GM18508 (cell line): Measurements from ENCODE around the gene HCN2.
"Not testable (repeated sequence)": the region's sequence is repeated elsewhere in the genome, so short reads cannot be mapped to it uniquely, and the experiment has no call there.

ENCODE experiments used
- ATAC-seq: cut with Tn5 transposase; IDR thresholded peaks from one replicate; pipeline ENCODE4 v1.9.1; 2021; ENCODE audit warnings: moderate number of reproducible peaks; ENCODE audit not compliant: insufficient read depth, unreplicated experiment

The HCN2 gene

DNA sequence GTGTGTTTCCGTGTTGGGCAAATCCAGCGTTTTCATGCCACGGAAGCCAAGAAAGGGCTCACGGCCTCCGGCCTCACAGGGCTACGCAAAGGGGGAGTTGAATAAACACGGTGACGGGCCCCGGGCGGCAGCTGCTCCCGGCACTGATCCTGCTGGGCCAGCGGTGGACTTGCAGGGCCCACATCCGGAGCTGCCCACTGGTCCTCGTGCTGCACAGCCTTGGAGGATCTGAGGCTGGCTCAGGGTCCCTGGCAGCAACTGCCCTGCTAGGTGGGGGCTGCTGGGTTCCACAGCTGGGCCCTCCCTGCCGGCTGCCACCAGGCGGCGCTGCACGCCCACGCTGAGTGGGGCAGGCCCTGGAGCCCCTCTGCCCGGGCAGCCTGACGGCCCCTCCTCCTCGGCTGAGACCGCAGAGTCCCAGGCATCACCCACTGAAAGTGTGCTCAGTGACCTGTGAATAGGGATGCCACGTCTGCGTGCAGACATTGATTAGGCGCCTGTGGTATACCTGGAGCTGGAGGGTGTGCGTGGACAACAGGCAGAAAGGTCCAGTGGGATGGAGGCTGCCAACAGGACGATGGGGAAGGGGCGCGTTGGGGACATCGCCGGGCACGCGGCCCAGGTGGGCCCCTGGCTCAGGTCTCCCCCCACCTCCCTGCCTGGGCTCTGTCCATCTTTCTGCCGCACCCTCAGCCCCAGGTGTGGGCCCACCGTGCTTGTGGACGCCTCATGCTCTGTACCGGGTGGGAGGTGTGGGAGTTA, 5.3 kb upstream of the HCN2 start:
- no peak for ATAC-seq

DNA sequence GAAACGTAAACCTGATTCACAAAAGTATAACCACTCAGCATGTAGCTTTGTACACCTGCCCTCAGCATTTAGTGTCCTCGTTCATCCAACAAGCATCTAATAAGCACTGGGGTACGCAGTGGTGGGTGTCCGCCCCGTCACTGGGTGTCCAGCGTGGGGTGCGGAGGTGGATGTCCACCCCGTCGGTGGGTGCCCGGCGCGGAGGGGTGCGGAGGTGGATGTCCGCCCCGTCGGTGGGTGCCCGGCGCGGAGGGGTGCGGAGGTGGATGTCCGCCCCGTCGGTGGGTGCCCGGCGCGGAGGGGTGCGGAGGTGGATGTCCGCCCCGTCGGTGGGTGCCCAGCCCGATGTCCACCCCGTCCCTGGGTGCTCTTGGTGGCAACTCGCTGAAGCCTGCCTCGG, 4.5 kb upstream of the HCN2 start:
- ATAC-seq, result not testable (repeated sequence)

DNA sequence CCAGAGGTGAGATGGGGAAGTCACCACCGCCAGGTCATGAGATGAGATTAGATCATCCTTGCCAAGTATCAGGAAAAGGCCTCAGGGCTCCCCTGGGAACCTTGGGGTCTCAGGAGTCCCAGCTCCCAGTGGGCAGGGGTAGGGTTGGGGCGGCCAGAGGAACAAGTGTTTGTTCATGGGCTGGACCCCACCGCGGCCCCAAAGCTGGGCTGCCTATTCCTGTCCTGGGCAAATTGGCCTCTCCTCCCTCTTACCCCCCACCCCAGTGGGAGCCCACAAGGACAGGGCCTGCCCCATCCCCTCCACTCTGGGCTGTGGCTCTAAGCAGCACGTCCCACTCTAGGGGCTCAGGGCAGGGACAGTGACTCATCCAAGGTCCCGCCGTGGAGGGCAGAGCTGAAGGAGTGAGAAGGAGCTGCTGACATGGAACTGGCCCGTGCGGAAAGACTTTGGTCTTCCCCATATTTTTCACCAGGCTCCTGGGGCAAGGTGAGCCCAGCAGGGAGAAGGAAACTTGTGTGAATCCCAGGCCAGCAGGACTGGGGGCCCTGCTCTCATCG, 4.0 kb upstream of the HCN2 start:
- no peak for ATAC-seq

DNA sequence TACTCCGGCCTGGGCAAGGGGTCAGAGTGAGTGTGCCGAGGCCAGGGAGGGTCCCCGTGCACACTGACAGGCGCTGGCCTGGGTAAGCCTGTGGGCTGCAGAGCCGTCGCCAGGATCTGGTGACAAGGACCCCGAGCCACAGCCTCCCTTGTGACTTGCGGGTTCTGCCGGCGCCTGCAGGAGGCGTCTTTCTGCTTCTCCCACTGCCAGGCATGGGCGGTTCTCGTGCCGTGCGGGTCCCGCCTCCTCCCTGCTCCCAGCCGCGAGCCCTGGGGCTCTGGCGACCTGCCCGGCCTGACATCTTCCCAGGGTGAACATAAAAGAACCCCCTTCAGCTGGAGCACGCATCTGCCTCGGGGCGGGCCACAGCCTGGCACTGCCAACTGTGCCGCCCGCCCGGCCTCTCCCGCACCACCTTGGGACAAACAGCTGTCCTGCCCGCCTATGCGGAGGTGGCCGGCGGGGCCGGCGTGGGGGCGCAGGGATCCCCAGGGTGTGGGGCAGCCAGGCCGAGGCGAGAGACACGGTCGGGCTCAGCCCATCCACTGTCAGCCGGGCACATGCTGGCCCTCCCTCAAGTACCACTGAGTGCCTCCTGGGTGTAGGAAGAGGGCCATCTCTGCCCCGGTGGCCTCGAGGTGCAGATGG, 1.5 kb upstream of the HCN2 start:
- no peak for ATAC-seq

DNA sequence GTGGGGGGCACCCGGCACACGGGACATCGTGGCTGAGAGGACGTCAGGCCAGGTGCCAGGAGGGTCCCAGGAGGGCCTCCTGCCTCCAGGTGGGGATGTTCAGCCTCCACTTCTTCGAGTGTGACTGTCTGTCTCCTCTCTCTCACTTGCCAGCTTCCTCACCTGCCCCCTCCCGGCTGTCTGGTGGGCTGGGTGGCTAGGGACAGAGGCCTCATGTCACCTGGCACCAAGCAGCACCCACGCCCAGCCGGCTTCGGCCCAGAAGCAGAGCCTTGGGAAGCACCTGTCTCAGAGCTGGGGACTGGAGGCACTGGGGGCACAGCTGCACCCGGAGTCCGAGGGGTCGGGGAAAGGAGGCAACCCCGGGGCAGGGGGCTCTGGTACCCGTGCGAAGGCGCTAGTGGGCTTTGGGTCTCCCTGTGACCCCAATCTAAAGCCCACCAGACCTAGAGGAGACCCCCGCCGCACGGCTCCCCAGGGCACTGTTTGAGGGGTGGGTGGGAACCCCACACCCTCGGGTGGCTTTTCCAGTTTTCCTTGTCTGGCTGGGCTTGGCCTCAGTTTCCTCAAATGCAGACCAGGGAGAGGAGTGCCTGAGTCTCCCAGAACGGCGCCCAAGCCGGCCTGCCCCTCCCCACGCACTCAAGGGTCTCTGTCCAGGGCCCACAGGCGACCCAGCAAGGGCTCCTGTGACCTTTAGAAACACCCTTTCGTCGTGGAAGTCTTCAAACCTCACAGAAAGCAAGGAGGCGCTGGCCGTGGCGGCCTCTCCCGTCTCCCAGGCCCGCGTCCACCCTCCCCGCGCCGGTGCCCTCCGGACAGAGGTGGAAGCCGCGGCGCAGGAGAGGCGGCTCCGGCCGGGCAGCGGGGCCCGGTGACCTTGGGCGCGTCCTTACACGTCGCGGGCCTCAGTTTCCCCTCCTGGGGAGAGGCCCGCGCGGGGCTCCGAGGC, 664 bp upstream of the HCN2 start:
- ATAC-seq, result no peak

DNA sequence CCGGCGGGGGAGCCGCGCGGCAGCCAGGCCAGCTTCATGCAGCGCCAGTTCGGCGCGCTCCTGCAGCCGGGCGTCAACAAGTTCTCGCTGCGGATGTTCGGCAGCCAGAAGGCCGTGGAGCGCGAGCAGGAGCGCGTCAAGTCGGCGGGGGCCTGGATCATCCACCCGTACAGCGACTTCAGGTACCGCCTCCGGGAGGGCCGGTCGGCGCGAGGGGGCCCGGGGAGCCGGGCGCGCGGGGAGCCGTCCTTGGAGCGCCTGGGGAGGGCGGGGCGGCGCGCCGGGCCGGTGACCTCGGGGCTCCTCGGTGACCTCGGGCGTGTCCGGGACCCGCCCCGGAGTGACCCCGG, 690 bp downstream of the HCN2 start:
- ATAC-seq, result no peak

DNA sequence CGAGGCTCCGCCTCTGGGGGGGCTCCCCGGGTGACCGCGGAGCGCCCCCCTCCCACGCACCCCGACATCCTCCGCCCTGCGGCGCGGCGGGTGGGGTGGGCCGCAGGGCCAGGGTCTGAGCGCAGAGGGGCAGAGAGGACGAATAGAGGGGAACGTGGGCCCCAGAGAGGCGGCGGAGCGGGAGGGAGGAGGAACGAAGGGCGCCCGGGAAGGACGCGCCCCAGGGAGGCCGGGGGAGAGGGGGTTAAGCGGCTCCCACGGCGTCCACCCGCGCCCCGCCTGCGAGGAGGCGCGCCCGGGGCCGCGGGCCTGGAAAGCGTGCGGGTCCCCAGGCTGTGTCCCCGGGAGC, 1.0 kb downstream of the HCN2 start:
- ATAC-seq, result no peak

DNA sequence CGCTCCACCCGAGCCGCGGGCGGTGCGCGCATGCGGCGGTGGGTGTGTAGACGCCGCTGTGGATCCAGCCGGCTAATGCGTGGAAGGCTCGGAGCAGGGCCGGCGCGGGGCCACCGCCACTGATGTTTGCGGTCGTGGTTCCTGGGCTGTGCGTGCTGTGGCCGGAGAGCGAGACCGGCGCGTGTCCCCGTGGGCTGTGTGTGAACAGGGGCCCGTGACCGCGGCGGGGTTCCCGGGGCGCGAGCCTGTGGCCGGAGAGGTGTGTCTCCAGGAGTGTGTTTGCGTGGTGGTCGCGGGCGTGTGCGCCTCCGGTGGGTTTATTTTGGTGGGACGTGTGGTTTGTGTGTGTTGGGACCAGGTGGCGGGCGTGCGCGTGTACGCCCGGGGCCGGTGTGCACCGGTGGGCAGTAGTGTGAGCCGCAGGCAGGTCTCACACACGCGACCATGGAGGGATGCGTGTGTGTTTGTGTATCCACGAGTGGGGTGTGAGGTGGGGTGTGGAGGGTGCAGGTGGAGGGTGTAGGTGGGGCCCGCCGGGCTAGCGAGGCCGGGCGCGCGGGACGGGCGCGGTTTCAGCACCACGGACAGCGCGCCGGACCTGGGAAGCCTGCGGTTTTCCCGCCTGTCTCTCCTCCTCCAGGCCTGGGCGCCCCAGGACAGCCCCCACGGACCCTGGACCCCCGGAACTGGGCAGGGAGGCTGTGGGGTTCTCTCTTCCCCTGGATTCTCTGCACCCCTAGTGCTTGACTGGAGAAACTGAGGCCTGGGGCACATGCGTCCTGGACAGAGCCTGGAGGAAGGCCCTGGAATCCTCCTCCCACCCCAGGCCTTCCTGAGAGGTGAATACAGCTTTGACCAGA, 1.6 kb downstream of the HCN2 start:
- ATAC-seq, result no peak

DNA sequence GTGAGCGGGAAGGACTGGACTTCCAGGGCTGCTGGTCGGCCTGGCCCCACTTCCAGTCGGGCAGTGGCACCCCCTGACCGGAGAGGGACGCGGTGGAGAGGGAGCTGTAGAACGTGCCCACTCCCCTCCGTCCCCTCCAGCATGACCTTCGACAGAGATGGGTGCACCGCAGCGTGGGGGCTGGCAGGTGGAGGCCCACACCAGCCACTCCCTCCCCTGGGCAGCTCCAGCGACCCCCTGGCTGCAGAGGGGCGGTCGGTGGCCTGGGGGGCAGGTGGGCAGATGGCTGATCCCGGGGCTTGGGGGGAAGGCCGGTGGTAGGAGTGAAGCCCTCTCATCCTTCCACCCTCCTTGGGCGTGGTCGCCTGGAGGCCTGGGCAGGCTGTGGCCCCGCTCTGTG, 2.4 kb downstream of the HCN2 start:
- ATAC-seq, result no peak

DNA sequence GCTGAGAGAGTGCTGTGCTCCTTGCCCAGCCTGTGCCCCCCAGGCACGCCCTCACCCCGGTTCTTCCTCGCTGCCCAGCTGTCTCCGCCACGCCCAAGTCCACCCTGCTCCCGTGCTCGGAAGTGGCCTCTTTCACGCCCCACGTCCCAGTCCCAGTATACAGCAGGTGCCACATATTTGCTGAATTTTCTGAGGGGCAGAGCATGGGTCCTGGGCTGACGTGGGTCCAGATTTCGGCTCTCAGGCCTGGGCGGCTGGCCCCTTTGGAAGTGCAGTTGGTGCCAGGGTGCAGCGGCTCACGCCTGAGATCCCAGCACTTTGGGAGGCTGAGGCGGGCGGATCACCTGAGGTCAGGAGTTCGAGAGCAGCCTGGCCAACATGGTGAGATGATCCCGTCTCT, 3.4 kb downstream of the HCN2 start:
- ATAC-seq, result no peak

DNA sequence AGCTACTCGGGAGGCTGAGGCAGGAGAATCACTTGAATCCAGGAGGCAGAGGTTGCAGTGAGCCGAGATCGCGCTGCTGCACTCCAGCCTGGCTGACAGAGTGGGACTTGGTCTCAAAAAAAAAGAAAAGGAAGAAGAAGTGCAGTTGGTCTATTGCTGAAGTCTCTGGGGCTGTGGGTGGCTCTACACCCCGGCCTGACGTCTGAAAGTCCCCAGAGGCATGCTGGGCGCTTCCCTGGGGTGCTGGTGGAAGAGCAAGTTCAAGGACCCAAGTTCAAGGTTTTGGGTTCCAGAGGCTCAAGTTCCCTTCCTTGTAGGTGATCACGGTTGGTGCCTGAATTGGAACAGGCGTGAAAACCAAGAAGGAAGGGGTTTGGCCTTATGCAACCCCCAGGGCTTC, 3.8 kb downstream of the HCN2 start:
- no peak for ATAC-seq

DNA sequence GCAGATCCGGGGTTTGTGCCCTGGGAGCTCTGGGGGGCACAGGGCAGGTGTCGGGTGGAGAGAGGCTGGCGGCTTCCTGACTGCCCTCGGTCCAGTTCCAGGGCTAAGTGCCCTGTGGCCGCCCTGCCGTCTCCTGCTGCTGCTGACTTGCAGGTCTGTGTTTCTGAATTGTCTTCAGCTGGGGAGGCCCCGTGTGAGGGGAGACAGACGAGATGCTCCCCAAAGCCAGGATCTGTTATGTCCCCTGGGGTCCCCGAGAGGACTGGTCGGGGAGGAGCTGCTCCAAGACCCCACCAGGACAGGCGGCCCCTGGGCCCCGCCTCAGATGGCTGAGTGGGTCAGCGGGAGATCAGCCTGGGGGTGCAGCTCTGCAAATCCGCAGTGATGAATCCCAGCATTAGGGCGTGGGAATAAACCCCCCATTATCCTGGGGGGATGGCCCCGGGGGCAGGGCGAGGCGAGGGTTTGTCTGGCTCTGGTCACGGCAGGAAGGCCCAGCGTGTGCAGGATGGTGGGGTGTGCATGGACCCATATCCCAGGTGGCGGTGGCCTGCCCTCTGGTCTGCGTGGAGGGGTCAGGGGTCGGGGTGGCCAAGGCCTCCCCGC, 4.7 kb downstream of the HCN2 start:
- ATAC-seq, result no peak

DNA sequence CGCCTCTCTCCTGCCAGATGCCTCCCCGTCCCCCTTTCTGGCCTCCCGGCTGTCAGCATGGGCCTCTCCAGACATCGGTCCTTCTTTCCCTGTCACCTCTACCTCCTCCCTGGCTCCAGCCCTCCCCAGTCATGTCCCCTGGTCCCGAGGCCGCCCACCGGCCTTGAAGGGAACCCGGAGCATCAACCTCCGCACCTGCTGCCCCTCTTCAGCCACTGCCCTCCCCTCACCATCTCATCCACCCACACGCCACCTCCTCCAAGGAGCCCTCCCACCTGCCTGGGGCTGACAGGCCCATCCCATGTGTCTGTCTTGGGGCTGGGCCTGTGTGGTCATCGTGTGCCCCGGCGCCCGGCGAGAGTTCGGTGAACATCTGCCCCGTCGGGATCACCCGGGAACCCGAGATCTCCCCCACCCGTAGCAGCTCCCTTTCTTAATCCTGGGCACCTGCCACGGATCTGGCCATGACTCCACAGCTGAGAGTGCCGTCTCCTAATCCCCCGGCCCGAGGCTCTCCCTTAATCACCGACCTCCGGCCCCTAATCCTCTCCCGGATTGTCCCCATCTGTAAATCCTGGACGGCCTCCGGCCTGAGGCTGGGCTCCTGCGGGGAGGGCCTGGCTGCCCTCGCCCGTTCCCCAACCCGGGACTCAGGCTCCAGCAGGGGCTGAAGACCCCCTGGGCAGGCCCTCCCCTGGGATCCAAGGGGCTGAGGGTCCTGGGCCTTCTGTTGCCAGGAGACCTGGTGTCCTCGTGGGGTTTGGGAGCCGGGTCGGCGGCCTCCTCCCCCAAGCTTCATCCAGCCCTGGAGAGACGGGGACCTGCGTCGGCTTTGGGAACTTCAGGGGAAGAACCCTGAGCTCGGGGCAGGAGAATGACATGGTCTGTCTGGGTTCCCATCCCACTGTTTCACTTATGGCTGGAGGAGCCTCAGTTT, 5.9 kb downstream of the HCN2 start:
- ATAC-seq, result no peak

DNA sequence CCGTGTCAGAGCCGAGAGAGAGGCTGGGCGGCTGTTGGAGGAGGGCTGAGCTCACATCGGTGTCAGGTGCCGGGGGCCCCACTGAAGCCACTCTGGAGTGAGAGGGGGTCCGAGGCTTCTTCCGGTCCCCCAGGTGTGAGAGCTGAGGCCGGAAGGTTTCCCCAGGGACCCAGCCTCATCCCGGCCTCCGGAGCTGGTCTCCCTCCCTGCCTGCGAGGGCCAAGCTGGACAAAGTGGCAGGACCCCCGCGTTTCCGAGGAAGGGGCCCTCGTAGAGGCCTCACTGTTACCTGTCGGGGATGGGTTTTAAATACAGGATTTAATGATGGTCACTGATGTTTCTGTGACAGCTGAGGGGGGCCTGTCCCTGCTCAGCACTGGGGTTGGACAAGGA, 6.6 kb downstream of the HCN2 start:
- ATAC-seq, result no peak

DNA sequence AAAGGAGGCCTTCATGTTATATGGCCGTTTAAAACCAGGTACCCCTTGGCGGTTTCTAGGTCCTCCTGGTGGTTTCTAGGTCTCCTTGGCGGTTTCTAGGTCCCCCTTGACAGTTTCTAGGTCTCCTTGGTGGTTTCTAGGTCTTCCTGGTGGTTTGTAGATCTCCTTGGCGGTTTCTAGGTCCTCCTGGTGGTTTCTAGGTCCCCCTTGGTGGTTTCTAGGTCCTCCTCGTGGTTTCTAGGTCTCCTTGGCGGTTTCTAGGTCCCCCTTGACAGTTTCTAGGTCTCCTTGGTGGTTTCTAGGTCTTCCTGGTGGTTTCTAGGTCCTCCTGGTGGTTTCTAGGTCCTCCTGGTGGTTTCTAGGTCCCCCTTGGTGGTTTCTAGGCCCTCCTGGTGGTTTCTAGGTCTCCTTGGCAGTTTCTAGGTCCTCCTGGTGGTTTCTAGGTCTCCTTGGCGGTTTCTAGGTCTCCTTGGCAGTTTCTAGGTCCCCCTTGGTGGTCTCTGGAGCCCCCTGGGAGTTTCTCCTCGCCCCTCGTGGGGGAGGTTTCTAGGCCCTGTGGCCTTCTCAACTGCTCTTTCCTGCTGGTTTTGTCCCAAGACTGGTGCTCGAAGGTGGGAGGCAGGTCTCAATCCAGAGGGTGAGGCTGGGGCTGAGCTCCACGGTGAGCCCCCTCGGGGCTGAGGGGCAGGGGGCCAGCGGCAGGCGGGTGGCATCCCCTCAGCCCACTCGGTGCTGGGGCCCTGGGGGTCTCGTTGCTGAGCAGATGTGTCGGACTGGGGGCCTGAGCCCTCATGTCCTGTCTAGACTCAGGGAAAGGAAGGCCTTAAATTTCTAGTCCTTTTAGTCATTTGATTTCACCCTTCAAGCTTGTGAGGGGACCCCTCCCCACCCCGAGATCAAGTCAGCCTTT, 8.0 kb downstream of the HCN2 start:
- no peak for ATAC-seq

DNA sequence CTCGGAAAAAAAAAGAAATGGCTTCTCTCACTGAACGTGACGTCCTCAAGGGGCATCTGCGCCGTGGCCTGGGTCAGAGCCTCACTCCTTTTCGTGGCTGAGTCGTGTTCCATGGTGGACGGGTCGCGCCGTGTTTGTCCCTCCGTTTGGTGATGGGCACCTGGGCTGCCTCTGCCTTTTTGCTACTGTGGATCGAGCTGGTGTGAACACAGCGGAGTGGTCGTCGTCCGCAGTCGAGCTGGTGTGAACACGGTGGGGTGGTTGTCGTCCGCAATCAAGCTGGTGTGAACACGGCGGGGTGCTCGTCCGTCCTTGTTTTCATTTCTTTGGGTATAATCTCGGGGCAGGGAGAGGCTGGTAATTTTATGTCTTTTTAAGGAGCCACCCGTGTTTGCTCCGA, 11.6 kb downstream of the HCN2 start:
- no peak for ATAC-seq

DNA sequence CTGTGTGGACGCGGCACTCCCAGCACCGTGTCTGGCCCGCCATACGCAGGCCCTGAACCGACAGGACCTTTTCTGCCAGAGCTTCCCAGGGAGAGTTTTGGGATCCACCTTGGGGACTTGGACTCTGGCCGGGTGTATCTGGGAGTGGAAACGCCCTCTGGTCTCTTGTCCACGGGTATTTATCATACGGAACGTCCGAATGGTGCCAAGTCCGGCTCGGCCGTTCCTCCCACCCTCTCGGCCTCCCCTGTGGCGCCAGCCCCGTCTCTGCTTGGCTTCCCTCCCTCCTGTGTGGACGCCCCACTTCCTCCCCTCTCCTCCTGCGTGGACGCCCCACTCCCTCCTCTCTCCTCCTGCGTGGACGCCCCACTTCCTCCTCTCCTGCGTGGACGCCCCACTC, 12.1 kb downstream of the HCN2 start:
- no peak for ATAC-seq
